OCI-LY7 (cell line): ENCODE data around the gene SEZ6L. TPM values are rescaled to one million over a fixed set of nuclear protein-coding genes. Genes with fewer than 3 reads are reported as not detected.

ENCODE experiments used
- BruUV-seq: library from RNA; stranded (reverse); fragments of 400-500 nt; replicated peaks from 2 replicates; lab custom pipeline; 2021; lab: Mats Ljungman, UMichigan
- CTCF ChIA-PET: fragments of 300-600 bp; sonication (Branson Sonifier 250); formaldehyde crosslinking; loops from one replicate; lab custom pipeline; 2022; ENCODE audit warnings: antibody characterized with exemption; ENCODE audit not compliant: unreplicated experiment; lab: Charles Lee
- POLR2A ChIA-PET: fragments of 300-600 bp; sonication (Branson Sonifier 250); formaldehyde crosslinking; loops from one replicate; lab custom pipeline; 2022; ENCODE audit warnings: antibody characterized with exemption; lab: Charles Lee
- DNase-seq: peaks from one replicate; pipeline ENCODE4 v3.0.0-alpha.2; 2015; ENCODE audit warnings: low spot score
- H2AFZ ChIP-seq: fragments of 200-600 bp; sonication (generic), shearing (Covaris generic); 2 replicates; pipeline ENCODE4 v1.6.1; 2014; ENCODE audit warnings: mild to moderate bottlenecking, antibody characterized with exemption, low read length, moderate library complexity
- H3K27ac ChIP-seq: fragments of 200-600 bp; sonication (generic); 2 replicates; pipeline ENCODE4 v1.5.1; 2014; ENCODE audit warnings: mixed run types, low read depth, mild to moderate bottlenecking, moderate library complexity, low read length, inconsistent platforms; ENCODE audit not compliant: poor library complexity, severe bottlenecking
- H3K36me3 ChIP-seq: fragments of 200-600 bp; sonication (generic); 2 replicates; pipeline ENCODE4 v1.6.1; 2014; ENCODE audit warnings: mild to moderate bottlenecking, antibody characterized with exemption, low read length, moderate library complexity, mixed read lengths; ENCODE audit not compliant: insufficient read depth
- H3K4me1 ChIP-seq: fragments of 200-600 bp; sonication (generic); 2 replicates; pipeline ENCODE4 v1.5.1; 2014; ENCODE audit warnings: mild to moderate bottlenecking, low read length; ENCODE audit not compliant: insufficient read depth, poor library complexity, severe bottlenecking
- H3K4me2 ChIP-seq: fragments of 200-600 bp; sonication (generic); 2 replicates; pipeline ENCODE4 v1.6.1; 2014; ENCODE audit warnings: mild to moderate bottlenecking, low read length
- H3K4me3 ChIP-seq: fragments of 200-600 bp; sonication (generic); 2 replicates; pipeline ENCODE4 v1.5.1; 2014; ENCODE audit warnings: mild to moderate bottlenecking, low read depth, low read length; ENCODE audit not compliant: poor library complexity, severe bottlenecking
- H3K79me2 ChIP-seq: fragments of 200-600 bp; sonication (generic); 2 replicates; pipeline ENCODE4 v1.6.1; 2016; ENCODE audit warnings: low read depth, mild to moderate bottlenecking, low read length, moderate library complexity, mixed read lengths; ENCODE audit not compliant: insufficient read depth
- H3K9me2 ChIP-seq: fragments of 200-600 bp; sonication (generic); 2 replicates; pipeline ENCODE4 v1.6.1; 2016; ENCODE audit warnings: mild to moderate bottlenecking, low read length, mixed read lengths; ENCODE audit not compliant: insufficient read depth
- H3K9me3 ChIP-seq: fragments of 200-600 bp; sonication (generic); 2 replicates; pipeline ENCODE4 v1.6.1; 2014; ENCODE audit warnings: mild to moderate bottlenecking, mixed run types, low read length, mixed read lengths
- H4K20me1 ChIP-seq: fragments of 200-600 bp; sonication (generic); 2 replicates; pipeline ENCODE4 v1.6.1; 2014; ENCODE audit warnings: mild to moderate bottlenecking, antibody characterized with exemption, low read length, moderate library complexity, mixed read lengths; ENCODE audit not compliant: insufficient read depth
- CTCF ChIP-seq: fragments of 200-600 bp; sonication (generic); conservative IDR thresholded peaks from 2 replicates; pipeline ENCODE4 v1.5.1; 2014; ENCODE audit warnings: mild to moderate bottlenecking, antibody characterized with exemption, low read length, moderate library complexity, mixed read lengths
- EZH2phosphoT487 ChIP-seq: fragments of 200-600 bp; sonication (generic); IDR thresholded peaks from 2 replicates; pipeline ENCODE4 v1.6.1; 2018; ENCODE audit warnings: low read depth, borderline replicate concordance, mild to moderate bottlenecking, mixed run types, antibody characterized with exemption, low read length, moderate library complexity, mixed read lengths
- intact Hi-C: fragments of 100-400 bp; cut with micrococcal nuclease; formaldehyde crosslinking; loops from one replicate; pipeline ENCODE4 v1.10.0; 2022; ENCODE audit not compliant: unreplicated experiment
- total RNA-seq, 2 experiments: library from RNA; depleted of rRNA in 1 of 2; stranded (reverse); fragments of >200 nt in 1 of 2; shearing (Covaris generic) in 1 of 2; gene quantifications; 2 replicates each; pipeline ENCODE4 v1.2.3, GENCODE V29; 2014 to 2022

The SEZ6L gene
- total RNA-seq, 2 experiments from 2014 or later, result not detected

GRCh38 chr22:26135806-26136205 is 33.5 kb upstream of the SEZ6L start:
- intact Hi-C loops, result no loop called here
- Histone ChIP-seq H3K9me2 (no peaks in the 10 kb centered on the region), H3K4me3 (no peak overlapping the region), H3K9me3 (no peaks in the 10 kb centered on the region), H3K27ac (no peak overlapping the region), H4K20me1 (no peaks in the 10 kb centered on the region), H3K4me1 (no peaks in the 10 kb centered on the region), H3K36me3 (no peaks in the 10 kb centered on the region), H3K4me2 (no peak overlapping the region), H2AFZ (no peak overlapping the region), H3K79me2 (no peaks in the 10 kb centered on the region)
- DNase-seq, result no peak
- BruUV-seq, result no TSS peak
- CTCF ChIA-PET, result no interaction called here
- POLR2A ChIA-PET, result no interaction called here
- TF ChIP-seq CTCF, result no peak
- TF ChIP-seq EZH2phosphoT487, result no peak

GRCh38 chr22:26139310-26139709 is 30.0 kb upstream of the SEZ6L start:
- DNase-seq, result no peak
- H3K9me2 ChIP-seq, result no peaks in the 10 kb centered on the region
- no peaks in the 10 kb centered on the region for H4K20me1 ChIP-seq
- H3K9me3 ChIP-seq, result no peaks in the 10 kb centered on the region
- BruUV-seq, result no TSS peak
- no peak overlapping the region for H3K4me2 ChIP-seq
- no peak overlapping the region for H3K27ac ChIP-seq
- ChIA-PET CTCF (no interaction called here), POLR2A (no interaction called here)
- TF ChIP-seq EZH2phosphoT487 (no peak), CTCF (no peak)
- no peak overlapping the region for H2AFZ ChIP-seq
- H3K4me3 ChIP-seq, result no peak overlapping the region
- no peaks in the 10 kb centered on the region for H3K79me2 ChIP-seq
- no peaks in the 10 kb centered on the region for H3K4me1 ChIP-seq
- intact Hi-C loops, result no loop called here
- no peaks in the 10 kb centered on the region for H3K36me3 ChIP-seq

- BruUV-seq, result no TSS peak
Measured at GRCh38 chr22:26141831-26142230, 27.4 kb upstream of the SEZ6L start.

More at GRCh38 chr22:26141831-26142230, 27.4 kb upstream of the SEZ6L start:
- no peak for DNase-seq
- H2AFZ ChIP-seq, result no peak overlapping the region
- no peaks in the 10 kb centered on the region for H3K9me3 ChIP-seq
- ChIA-PET CTCF (no interaction called here), POLR2A (no interaction called here)
- H3K4me2 ChIP-seq, result no peak overlapping the region
- TF ChIP-seq CTCF (no peak), EZH2phosphoT487 (no peak)
- no peaks in the 10 kb centered on the region for H3K36me3 ChIP-seq
- no peaks in the 10 kb centered on the region for H3K79me2 ChIP-seq
- no peak overlapping the region for H3K4me3 ChIP-seq
- intact Hi-C loops, result no loop called here
- no peaks in the 10 kb centered on the region for H4K20me1 ChIP-seq
- no peaks in the 10 kb centered on the region for H3K4me1 ChIP-seq
- H3K9me2 ChIP-seq, result no peaks in the 10 kb centered on the region
- H3K27ac ChIP-seq, result no peak overlapping the region
